Uterus (tissue), 4 donors: ENCODE data around the gene METTL1. TPM values are rescaled to one million over a fixed set of nuclear protein-coding genes. Genes with fewer than 3 reads are reported as not detected.

Experiments
- DNase-seq, 2 donors: peaks; one replicate each; pipeline ENCODE4 v3.0.0-alpha.2; 2019 to 2020
- H3K27ac ChIP-seq, 2 donors: fragments of 200-600 bp; sonication (generic); 1 replicate in 1 of 2; 2 replicates in 1 of 2; pipeline ENCODE4 v1.5.1; 2016 to 2018
- H3K27me3 ChIP-seq, 2 donors: fragments of 200-600 bp; sonication (generic); one replicate each; pipeline ENCODE4 v1.5.1; 2018 to 2019; ENCODE audit warnings: control low read depth in 1 of 2
- H3K36me3 ChIP-seq, 2 donors: fragments of 200-600 bp; sonication (generic); one replicate each; pipeline ENCODE4 v1.5.1; 2019; ENCODE audit warnings: control low read depth in 1 of 2
- H3K4me1 ChIP-seq, 2 donors: fragments of 200-600 bp; sonication (generic); one replicate each; pipeline ENCODE4 v1.5.1; 2018 to 2019; ENCODE audit warnings: control low read depth in 1 of 2
- H3K4me3 ChIP-seq, 2 donors: fragments of 200-600 bp; sonication (generic); 1 replicate in 1 of 2; 2 replicates in 1 of 2; pipeline ENCODE4 v1.5.1; 2018 to 2019; ENCODE audit warnings: mild to moderate bottlenecking in 1 of 2
- H3K9me3 ChIP-seq, 2 donors: fragments of 200-600 bp; sonication (generic); one replicate each; pipeline ENCODE4 v1.5.1; 2019; ENCODE audit warnings: control low read depth in 1 of 2
- POLR2A ChIP-seq, 2 donors: fragments of 450-650 bp; IDR thresholded peaks; one replicate each; pipeline ENCODE4 v1.6.1; 2016; ENCODE audit warnings: antibody characterized with exemption in 2 of 2, mild to moderate bottlenecking in 1 of 2, moderate library complexity in 1 of 2
- intact Hi-C: fragments of 100-400 bp; cut with DNase I; formaldehyde crosslinking; loops from one replicate; pipeline ENCODE4 v1.15.1; 2023; ENCODE audit warnings: low total_unique reads
- total RNA-seq, 4 donors: library from RNA; depleted of rRNA in 3 of 4; stranded (reverse); fragments of >200 nt in 3 of 4; gene quantifications; one replicate each; pipeline versions ENCODE4 v1.1.0 to v1.2.4, GENCODE V29; 2014 to 2023
- TF ChIP-seq, protein P1 (sequence below), 4 experiments: fragments of 200-600 bp in 2 of 4; fragments of 450-650 bp in 2 of 4; sonication (generic) in 2 of 4; IDR thresholded peaks; one replicate each; pipeline ENCODE4 v1.5.1; 2016 to 2019; ENCODE audit warnings: antibody characterized with exemption in 4 of 4, mild to moderate bottlenecking in 2 of 4, moderate library complexity in 1 of 4
- donor health status: DM: yes; HTN: yes; CAD: no.

Gene METTL1
- total RNA-seq, 4 donors from 2014 or later, result 5.1 to 22.4 (median 18.0) TPM

DNA sequence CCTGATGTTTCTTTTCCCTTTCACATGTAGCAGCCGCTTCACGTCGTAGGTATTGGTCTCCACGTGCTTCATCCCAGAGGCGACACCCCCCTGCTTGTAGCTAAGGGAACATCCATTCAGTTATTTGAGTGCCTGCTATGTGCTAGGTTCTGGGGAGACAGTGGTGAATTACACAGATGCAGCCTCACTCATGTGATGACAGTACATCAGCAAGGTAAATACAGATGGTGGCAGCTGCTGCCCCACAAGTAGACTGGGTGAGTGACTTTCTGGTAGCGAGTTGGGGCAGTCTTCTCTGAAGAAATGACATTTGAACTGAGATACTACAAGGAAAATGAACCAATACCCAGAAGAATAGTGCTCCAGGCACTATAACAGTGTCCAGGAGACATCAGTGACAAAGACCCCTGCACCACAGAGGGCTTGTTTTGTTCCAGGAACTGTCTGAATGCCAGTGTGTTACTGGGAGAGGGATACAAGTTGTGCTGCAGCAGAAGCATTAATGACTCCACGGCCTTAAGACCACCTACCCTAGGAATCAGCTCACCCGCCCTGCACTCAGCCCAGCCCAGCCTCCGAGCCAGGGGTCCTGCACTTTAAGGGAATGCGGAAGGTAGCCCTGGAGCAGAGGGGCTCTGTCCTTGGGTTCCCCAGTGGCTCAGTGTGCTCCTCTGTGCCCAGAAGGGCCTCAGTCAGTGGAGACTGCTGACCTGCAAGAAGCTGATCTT, 39.3 kb upstream of the METTL1 start:
- H3K36me3 ChIP-seq, result no peaks in the 10 kb centered on the region

DNA sequence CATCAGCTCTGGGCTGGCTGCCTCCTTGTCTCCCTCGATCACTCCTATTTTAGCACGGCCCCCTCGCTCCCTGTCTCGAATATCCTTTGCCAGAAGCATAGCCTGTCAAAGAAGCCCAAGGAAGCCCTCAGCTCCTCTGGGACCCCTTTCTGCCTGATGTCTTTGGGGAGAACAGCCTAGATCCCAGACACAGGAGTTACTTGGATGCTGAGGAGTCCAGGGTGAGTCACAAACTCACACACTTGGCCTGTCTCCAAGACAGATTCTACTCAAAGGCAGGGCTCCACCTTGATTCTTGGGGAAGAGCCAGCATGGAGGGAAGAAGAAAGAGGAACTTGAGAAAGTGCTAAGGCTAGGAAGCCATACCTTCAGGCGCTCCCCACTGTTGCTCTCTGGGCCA, 38.5 kb upstream of the METTL1 start:
- intact Hi-C loops, result no loop called here
- Histone ChIP-seq H3K27ac (no peak overlapping the region), H3K36me3 (no peaks in the 10 kb centered on the region), H3K4me3 (no peak overlapping the region), H3K4me1 (peaks cover 0 to 7% of the 10 kb centered on the region in 2 donors), H3K9me3 (no peaks in the 10 kb centered on the region), H3K27me3 (no peaks in the 10 kb centered on the region)
- DNase-seq, result no peak
- TF ChIP-seq POLR2A (IDR thresholded peaks at IDR 0.05), result no peak
- TF ChIP-seq, protein P1, sequence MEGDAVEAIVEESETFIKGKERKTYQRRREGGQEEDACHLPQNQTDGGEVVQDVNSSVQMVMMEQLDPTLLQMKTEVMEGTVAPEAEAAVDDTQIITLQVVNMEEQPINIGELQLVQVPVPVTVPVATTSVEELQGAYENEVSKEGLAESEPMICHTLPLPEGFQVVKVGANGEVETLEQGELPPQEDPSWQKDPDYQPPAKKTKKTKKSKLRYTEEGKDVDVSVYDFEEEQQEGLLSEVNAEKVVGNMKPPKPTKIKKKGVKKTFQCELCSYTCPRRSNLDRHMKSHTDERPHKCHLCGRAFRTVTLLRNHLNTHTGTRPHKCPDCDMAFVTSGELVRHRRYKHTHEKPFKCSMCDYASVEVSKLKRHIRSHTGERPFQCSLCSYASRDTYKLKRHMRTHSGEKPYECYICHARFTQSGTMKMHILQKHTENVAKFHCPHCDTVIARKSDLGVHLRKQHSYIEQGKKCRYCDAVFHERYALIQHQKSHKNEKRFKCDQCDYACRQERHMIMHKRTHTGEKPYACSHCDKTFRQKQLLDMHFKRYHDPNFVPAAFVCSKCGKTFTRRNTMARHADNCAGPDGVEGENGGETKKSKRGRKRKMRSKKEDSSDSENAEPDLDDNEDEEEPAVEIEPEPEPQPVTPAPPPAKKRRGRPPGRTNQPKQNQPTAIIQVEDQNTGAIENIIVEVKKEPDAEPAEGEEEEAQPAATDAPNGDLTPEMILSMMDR (IDR thresholded peaks at IDR 0.05), result no peak

More for the DNA sequence above, 39.3 kb upstream of the METTL1 start:
- Histone ChIP-seq H3K27me3 (no peaks in the 10 kb centered on the region), H3K9me3 (no peaks in the 10 kb centered on the region), H3K27ac (no peak overlapping the region), H3K4me1 (peaks cover 0 to 7% of the 10 kb centered on the region in 2 donors), H3K4me3 (no peak overlapping the region)
- intact Hi-C loops, result no loop called here
- TF ChIP-seq POLR2A (IDR thresholded peaks at IDR 0.05), result no peak
- DNase-seq, result no peak

DNA sequence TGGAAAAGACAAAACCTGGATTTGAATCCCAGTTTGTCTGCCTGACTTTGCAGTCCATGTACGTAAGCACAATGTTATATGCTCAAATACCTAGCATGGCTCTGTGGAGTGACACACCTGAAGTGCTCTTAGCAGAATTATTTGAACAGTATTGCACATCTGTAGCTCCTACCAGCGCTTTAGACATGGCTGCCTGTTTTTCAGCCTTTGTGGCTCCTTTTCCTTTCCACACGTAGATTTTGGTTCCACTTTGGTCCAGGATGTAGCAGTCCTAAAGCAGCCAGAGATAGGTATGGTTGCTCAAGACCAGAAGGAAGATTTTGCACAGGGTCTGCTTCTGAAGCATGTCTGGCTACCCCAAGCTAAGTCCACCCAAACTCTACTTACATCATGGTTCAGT, 37.5 kb upstream of the METTL1 start:
- no peaks in the 10 kb centered on the region for H3K9me3 ChIP-seq
- no peak for TF ChIP-seq POLR2A (IDR thresholded peaks at IDR 0.05)
- TF ChIP-seq, protein P1 (IDR thresholded peaks at IDR 0.05), result no peak
- no peaks in the 10 kb centered on the region for H3K36me3 ChIP-seq

DNA sequence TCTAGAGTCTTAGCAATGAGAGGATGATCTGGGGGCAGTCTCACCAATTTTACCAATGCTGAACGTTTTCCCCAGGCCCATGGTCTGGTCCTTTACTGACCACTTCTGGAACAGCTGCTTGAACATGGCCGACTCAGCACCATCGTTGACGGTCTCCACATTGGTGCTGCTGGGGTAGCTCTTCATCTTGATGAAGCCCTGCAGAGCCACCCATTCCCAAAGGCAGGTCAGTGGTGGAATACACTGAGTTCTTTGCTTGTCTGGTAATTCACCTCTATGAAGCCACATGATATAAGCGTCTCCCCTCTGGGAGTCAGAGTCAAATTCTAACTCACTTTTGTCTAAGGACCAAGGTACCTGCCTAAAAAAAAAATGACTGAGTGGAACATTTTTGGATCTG, 36.4 kb upstream of the METTL1 start:
- H3K36me3 ChIP-seq, result no peaks in the 10 kb centered on the region
- intact Hi-C loops, result no loop called here
- TF ChIP-seq, protein P1 (IDR thresholded peaks at IDR 0.05), result no peak
- no peak for TF ChIP-seq POLR2A (IDR thresholded peaks at IDR 0.05)

More for the DNA sequence above, 37.5 kb upstream of the METTL1 start:
- H3K27me3 ChIP-seq, result no peaks in the 10 kb centered on the region
- H3K4me1 ChIP-seq, result peaks cover 0 to 7% of the 10 kb centered on the region in 2 donors
- intact Hi-C loops, result no loop called here
- H3K27ac ChIP-seq, result no peak overlapping the region
- no peak for DNase-seq
- H3K4me3 ChIP-seq, result no peak overlapping the region

DNA sequence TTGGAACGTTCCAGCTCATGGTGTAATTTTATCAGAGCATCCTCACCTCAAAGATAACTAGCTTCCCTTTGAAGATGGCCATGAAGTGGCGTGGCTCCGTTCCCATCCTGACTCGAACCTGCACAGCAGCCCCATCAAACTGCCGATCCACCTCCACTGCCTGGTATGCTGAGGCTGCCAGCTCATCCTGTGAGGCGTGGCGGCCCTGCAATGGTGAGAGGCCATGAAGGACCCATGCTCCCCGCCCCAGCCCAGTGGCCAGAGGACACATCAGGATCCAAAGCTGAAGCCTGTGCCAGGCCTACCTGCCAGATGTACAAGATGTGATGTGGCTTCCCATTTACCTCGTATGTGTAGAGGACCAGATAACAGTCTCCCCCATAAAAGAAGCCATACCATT, 35.4 kb upstream of the METTL1 start:
- no peaks in the 10 kb centered on the region for H3K4me1 ChIP-seq
- intact Hi-C loops, result no loop called here
- DNase-seq, result no peak
- H3K9me3 ChIP-seq, result no peaks in the 10 kb centered on the region
- H3K36me3 ChIP-seq, result no peaks in the 10 kb centered on the region
- no peak overlapping the region for H3K27ac ChIP-seq
- TF ChIP-seq, protein P1 (IDR thresholded peaks at IDR 0.05), result no peak
- H3K27me3 ChIP-seq, result no peaks in the 10 kb centered on the region
- no peak overlapping the region for H3K4me3 ChIP-seq

More for the DNA sequence above, 36.4 kb upstream of the METTL1 start:
- no peak for DNase-seq
- no peak overlapping the region for H3K4me3 ChIP-seq
- no peak overlapping the region for H3K27ac ChIP-seq
- H3K4me1 ChIP-seq, result no peaks in the 10 kb centered on the region
- no peaks in the 10 kb centered on the region for H3K27me3 ChIP-seq
- no peaks in the 10 kb centered on the region for H3K9me3 ChIP-seq
